ENCODE measurements around the gene ALG12. TPM values are rescaled to one million over a fixed set of nuclear protein-coding genes. Genes with fewer than 3 reads are reported as not detected.

ALG12 gene
- total RNA-seq, 1 donor from 2014 or later = 25.9 TPM

DNA sequence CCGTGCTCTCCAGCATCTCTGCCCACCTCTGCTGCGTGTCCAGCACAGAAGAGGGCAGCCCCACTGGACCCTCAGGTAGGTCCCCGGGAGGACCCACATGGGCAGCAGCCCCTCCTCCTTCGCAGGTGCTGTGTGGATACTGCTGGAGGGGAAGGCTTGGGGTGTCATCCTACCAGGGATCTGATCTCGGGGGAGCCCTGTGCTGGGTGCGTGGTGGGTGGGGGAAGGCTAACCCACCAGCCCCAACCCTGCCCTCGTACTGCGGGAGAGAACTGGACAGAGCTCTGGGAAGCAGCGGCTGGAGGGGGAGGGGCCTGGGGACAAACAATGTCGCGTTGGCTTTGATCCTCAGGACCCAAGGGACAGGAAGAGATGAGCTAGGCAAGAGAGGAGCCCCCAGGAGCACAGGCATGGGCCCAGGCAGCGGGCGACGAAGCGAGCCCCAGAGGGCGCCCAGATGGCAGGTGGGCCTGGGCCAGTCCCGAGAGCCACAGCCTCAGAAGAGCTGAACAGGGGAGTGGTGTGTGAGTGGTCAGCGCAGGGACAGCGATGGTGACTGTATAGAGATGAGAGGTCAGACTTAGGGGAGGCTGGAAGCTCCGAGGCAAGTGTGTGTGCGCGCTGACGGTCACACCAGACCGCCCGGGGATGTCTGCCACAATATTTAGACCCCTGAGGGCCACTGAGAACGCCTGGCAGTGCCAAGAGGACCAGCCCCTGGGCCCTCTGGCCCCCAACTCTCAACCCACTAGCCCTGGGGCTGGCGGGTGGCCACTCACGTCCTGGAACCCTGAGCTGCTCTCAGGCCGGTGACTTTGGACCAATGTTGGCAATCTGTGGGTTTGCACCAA is 40.9 kb upstream of the ALG12 start:
- H3K27me3 ChIP-seq (ENCODE audit: low read depth) = no peaks in the 10 kb centered on the region
- peak overlapping the region; percentile 94 for H3K27ac ChIP-seq
- no peak for ATAC-seq
- peak overlapping the region; percentile 95 for H3K4me3 ChIP-seq
- TF ChIP-seq, protein P1, sequence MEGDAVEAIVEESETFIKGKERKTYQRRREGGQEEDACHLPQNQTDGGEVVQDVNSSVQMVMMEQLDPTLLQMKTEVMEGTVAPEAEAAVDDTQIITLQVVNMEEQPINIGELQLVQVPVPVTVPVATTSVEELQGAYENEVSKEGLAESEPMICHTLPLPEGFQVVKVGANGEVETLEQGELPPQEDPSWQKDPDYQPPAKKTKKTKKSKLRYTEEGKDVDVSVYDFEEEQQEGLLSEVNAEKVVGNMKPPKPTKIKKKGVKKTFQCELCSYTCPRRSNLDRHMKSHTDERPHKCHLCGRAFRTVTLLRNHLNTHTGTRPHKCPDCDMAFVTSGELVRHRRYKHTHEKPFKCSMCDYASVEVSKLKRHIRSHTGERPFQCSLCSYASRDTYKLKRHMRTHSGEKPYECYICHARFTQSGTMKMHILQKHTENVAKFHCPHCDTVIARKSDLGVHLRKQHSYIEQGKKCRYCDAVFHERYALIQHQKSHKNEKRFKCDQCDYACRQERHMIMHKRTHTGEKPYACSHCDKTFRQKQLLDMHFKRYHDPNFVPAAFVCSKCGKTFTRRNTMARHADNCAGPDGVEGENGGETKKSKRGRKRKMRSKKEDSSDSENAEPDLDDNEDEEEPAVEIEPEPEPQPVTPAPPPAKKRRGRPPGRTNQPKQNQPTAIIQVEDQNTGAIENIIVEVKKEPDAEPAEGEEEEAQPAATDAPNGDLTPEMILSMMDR (IDR thresholded peaks at IDR 0.05) = no peak
- peak; percentile 50 for DNase-seq
- intact Hi-C loops (cut with DNase I) = no loop called here
- no peaks in the 10 kb centered on the region for H3K9me3 ChIP-seq
- peaks cover 26% of the 10 kb centered on the region for H3K36me3 ChIP-seq
- peaks cover 68% of the 10 kb centered on the region for H3K4me1 ChIP-seq

DNA sequence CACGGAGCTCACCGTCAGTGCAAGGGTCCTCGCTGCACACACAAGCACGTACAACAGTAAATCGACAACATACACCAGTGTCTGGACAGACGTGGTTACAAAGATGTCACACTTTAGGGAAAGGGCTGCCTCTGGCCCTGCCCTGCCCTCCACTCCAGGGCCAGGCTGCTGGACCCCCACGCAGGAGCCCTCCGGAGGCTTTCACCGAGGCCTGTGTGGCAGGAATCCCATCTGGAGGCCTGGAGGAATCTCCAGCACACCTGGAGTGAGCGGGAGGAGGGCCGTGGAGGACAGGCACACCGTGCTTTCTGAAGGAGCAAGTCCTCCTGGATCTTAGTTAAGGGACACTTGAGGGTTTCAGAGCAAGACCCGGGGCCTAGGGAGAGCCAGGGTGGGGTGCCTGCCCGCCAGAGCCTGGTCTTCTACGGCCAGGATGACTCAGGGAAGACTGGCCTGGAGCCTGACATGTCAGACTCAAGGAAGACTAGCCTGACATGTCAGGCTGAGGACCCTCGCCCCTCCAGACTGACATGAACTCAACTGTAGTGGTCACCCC is 40.2 kb upstream of the ALG12 start:
- DNase-seq = no peak
- ATAC-seq = no peak
- H3K4me1 ChIP-seq = peaks cover 68% of the 10 kb centered on the region

DNA sequence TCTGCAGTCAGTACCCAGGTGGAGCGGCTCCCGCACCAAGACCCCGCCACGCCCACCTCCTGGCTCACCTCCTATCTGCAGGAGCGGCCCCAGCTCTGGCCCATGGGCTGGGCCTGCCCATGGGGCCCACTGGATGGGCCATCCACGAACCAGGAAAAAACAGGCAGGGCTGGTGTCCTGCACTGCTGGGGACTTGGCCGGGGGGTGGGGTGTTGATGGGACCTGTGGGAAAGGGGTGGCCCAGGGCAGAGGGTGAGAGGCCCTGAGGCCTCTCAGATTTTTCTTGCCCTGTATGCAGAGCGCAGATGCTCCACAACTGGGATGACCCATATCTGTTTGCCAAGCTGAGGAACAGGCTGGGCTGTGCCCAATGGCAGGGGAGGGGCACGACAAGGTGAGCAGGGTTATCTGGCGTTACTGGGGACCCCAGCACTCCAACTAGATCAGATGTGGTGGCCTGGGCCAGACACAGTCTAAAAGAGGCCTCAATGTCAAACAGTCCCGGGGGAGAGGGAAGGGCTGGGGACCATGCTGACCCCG is 39.7 kb upstream of the ALG12 start:
- intact Hi-C loops (cut with DNase I) = no loop called here
- TF ChIP-seq, protein P1 (IDR thresholded peaks at IDR 0.05) = no peak
- Histone ChIP-seq H3K27ac (peak overlapping the region; percentile 91), H3K9me3 (no peaks in the 10 kb centered on the region), H3K4me1 (peaks cover 68% of the 10 kb centered on the region), H3K36me3 (peaks cover 13% of the 10 kb centered on the region), H3K27me3 (ENCODE audit: low read depth) (no peaks in the 10 kb centered on the region), H3K4me3 (no peak overlapping the region)
- no peak for ATAC-seq
- DNase-seq = peak; percentile 50

More for the DNA sequence above, 40.2 kb upstream of the ALG12 start:
- H3K27ac ChIP-seq = peak overlapping the region; percentile 94
- H3K36me3 ChIP-seq = peaks cover 19% of the 10 kb centered on the region
- TF ChIP-seq, protein P1 (IDR thresholded peaks at IDR 0.05) = no peak
- H3K27me3 ChIP-seq (ENCODE audit: low read depth) = no peaks in the 10 kb centered on the region
- H3K4me3 ChIP-seq = no peak overlapping the region
- intact Hi-C loops (cut with DNase I) = no loop called here
- H3K9me3 ChIP-seq = no peaks in the 10 kb centered on the region

DNA sequence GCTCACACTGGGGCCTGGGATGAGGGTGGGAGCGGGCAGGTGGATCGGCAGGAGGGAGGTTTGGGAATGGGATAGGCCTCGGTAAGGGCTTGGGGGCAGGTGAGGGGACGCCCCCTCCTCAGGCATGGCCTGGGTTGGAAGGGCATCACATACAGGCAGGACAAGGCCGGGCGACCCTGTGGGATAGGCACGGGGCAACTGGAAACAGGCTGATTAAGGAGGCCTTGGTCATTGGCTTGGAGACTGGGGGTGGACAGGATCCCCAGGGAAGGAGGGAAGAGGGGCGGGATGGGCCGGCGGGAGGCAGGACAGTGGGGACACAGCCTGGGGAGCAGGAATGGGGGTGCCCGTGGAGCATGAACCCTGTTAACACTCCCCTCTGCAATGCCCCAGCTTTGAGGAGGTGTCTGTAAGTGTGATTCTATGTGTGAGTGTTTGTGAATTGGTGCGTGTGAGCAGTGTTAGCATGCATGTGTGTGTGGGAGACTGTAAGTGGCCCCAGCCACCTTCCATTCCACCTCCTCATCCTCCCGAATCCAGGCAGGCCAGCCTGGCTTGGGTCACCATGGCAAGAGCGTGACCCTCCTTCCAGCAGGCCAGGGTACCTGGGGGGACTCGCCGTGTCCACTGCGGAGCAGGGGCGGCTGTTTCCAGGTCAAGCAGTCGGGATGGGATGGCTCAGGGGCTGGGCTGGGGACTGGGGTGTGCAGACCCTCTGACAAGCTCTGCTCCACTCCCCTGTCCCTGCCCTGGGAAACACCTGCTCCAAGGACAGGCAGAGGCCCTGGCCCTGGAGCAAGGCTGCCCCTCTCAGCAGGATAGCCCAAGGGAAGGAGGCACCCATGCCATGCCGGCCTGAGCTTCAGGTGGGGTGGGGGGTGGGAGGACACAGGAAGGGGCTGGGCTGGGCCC is 38.9 kb upstream of the ALG12 start:
- intact Hi-C loops (cut with DNase I) = no loop called here
- DNase-seq (no peak), ATAC-seq (no peak)
- Histone ChIP-seq H3K36me3 (peaks cover 8% of the 10 kb centered on the region), H3K4me1 (peaks cover 71% of the 10 kb centered on the region), H3K4me3 (no peak overlapping the region), H3K27ac (peak overlapping the region; percentile 91), H3K27me3 (ENCODE audit: low read depth) (no peaks in the 10 kb centered on the region), H3K9me3 (no peaks in the 10 kb centered on the region)
- TF ChIP-seq, protein P1 (IDR thresholded peaks at IDR 0.05) = no peak

DNA sequence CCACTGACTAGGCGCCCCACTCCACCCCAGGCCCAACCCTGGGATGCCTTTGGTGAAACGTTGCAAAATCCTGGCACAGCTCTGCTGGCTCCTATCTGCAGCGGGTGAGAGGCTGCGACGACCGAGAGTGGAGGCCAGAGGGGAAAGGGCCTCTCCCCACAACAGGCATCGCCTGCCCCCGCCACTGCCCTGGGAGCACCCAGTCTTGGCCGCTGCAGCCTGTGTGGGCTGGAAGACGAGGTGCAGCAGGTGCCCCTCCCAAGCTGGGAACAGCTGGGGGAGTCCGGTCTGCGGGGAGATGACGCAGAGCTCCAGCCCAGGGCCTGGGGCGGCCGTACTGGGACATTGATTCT is 38.2 kb upstream of the ALG12 start:
- DNase-seq = peak; percentile 75
- Histone ChIP-seq H3K4me3 (no peak overlapping the region), H3K27ac (peak overlapping the region; percentile 91), H3K27me3 (ENCODE audit: low read depth) (no peaks in the 10 kb centered on the region), H3K36me3 (peaks cover under 1% of the 10 kb centered on the region), H3K4me1 (peaks cover 79% of the 10 kb centered on the region), H3K9me3 (no peaks in the 10 kb centered on the region)
- ATAC-seq = no peak
- TF ChIP-seq, protein P1 (IDR thresholded peaks at IDR 0.05) = no peak
- intact Hi-C loops (cut with DNase I) = no loop called here

Data from lower lobe of right lung (tissue), 2 donors.